ENCODE results near the gene HDLBP. TPM values are rescaled to one million over a fixed set of nuclear protein-coding genes. Genes with fewer than 3 reads are reported as not detected.

Gene HDLBP
- total RNA-seq, 2 experiments from 2014 or later: 259 to 266 TPM

GRCh38 chr2:241235859-241236593 is 79.4 kb downstream of the HDLBP start:
- no peak overlapping the region for H3K27ac Mint-ChIP-seq
- CTCF ChIA-PET: interaction anchor here (1.0 kb wide), 1 partner anchor 26 kb away, joined by 3 read pairs; no protein-coding TSS in a partner anchor
- H3K27me3 Mint-ChIP-seq: no peaks in the 10 kb centered on the region
- H3K36me3 Mint-ChIP-seq (ENCODE audit: low read depth): peaks cover 80% of the 10 kb centered on the region
- POLR2A ChIA-PET: interaction anchor here (1.1 kb wide), 1 partner anchor 12 kb away, joined by 4 read pairs; no protein-coding TSS in a partner anchor
- H3K4me1 Mint-ChIP-seq (ENCODE audit: low read depth): no peaks in the 10 kb centered on the region
- DNase-seq: no peak
- ATAC-seq: no peak
- H3K4me3 Mint-ChIP-seq: no peak overlapping the region
- intact Hi-C loops (cut with micrococcal nuclease): no loop called here
- TF ChIP-seq, protein P1, sequence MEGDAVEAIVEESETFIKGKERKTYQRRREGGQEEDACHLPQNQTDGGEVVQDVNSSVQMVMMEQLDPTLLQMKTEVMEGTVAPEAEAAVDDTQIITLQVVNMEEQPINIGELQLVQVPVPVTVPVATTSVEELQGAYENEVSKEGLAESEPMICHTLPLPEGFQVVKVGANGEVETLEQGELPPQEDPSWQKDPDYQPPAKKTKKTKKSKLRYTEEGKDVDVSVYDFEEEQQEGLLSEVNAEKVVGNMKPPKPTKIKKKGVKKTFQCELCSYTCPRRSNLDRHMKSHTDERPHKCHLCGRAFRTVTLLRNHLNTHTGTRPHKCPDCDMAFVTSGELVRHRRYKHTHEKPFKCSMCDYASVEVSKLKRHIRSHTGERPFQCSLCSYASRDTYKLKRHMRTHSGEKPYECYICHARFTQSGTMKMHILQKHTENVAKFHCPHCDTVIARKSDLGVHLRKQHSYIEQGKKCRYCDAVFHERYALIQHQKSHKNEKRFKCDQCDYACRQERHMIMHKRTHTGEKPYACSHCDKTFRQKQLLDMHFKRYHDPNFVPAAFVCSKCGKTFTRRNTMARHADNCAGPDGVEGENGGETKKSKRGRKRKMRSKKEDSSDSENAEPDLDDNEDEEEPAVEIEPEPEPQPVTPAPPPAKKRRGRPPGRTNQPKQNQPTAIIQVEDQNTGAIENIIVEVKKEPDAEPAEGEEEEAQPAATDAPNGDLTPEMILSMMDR (IDR thresholded peaks at IDR 0.05): no peak
- no peaks in the 10 kb centered on the region for H3K9me3 Mint-ChIP-seq

- Mint-ChIP-seq H3K4me1 (ENCODE audit: low read depth) (no peaks in the 10 kb centered on the region), H3K27me3 (no peaks in the 10 kb centered on the region), H3K36me3 (ENCODE audit: low read depth) (peaks cover 78% of the 10 kb centered on the region), H3K9me3 (no peaks in the 10 kb centered on the region), H3K4me3 (no peak overlapping the region), H3K27ac (no peak overlapping the region)
- TF ChIP-seq, protein P1 (IDR thresholded peaks at IDR 0.05): no peak
- intact Hi-C loops (cut with micrococcal nuclease): no loop called here
- ATAC-seq (no peak), DNase-seq (no peak)
- CTCF ChIA-PET: no interaction called here
- POLR2A ChIA-PET: no interaction called here
Measured at GRCh38 chr2:241234962-241235740, 80.3 kb downstream of the HDLBP start.

GRCh38 chr2:241234066-241234790 is 81.2 kb downstream of the HDLBP start:
- DNase-seq (no peak), ATAC-seq (no peak)
- ChIA-PET POLR2A (no interaction called here), CTCF (no interaction called here)
- Mint-ChIP-seq H3K27ac (no peak overlapping the region), H3K4me3 (no peak overlapping the region), H3K4me1 (ENCODE audit: low read depth) (no peaks in the 10 kb centered on the region), H3K36me3 (ENCODE audit: low read depth) (peaks cover 74% of the 10 kb centered on the region), H3K9me3 (no peaks in the 10 kb centered on the region), H3K27me3 (no peaks in the 10 kb centered on the region)
- TF ChIP-seq, protein P1 (IDR thresholded peaks at IDR 0.05): no peak
- intact Hi-C loops (cut with micrococcal nuclease): no loop called here

GRCh38 chr2:241232736-241233575 is 82.5 kb downstream of the HDLBP start:
- Mint-ChIP-seq H3K27ac (no peak overlapping the region), H3K27me3 (no peaks in the 10 kb centered on the region), H3K9me3 (no peaks in the 10 kb centered on the region), H3K4me3 (no peak overlapping the region), H3K36me3 (ENCODE audit: low read depth) (peaks cover 72% of the 10 kb centered on the region), H3K4me1 (ENCODE audit: low read depth) (no peaks in the 10 kb centered on the region)
- intact Hi-C loops (cut with micrococcal nuclease): no loop called here
- TF ChIP-seq, protein P1 (IDR thresholded peaks at IDR 0.05): no peak
- POLR2A ChIA-PET: interaction anchor here (1.1 kb wide), 1 partner anchor 14 kb away, joined by 3 read pairs; no protein-coding TSS in a partner anchor
- no peak for ATAC-seq
- DNase-seq: no peak
- CTCF ChIA-PET: no interaction called here

Measured in activated CD8-positive, alpha-beta T cell treated with anti-CD3 and anti-CD28 coated beads for 36 hours (primary cell).